Brain microvascular endothelial cell (primary cell): ENCODE results near the gene PTX4.

Experiments used
- DNase-seq: peaks from one replicate; pipeline ENCODE4 v3.0.0-alpha.2; 2020
- H3K27ac ChIP-seq: fragments of 250-450 bp; sonication (Bioruptor Pico); 2 replicates; pipeline ENCODE4 v1.5.1; 2020; ENCODE audit warnings: mild to moderate bottlenecking, moderate library complexity
- H3K27me3 ChIP-seq: fragments of 250-450 bp; sonication (Bioruptor Pico); replicated peaks from 2 replicates; pipeline ENCODE4 v1.5.1; 2020; ENCODE audit warnings: mild to moderate bottlenecking
- H3K36me3 ChIP-seq: fragments of 250-450 bp; sonication (Bioruptor Pico); replicated peaks from 2 replicates; pipeline ENCODE4 v1.5.1; 2020; ENCODE audit warnings: mild to moderate bottlenecking
- H3K4me3 ChIP-seq: 2 replicates; pipeline ENCODE4 v1.5.1; 2011; ENCODE audit warnings: low read depth, mild to moderate bottlenecking, control low read depth, low read length, moderate library complexity
- in situ Hi-C: cut with HindIII; loops from 2 replicates; pipeline ENCODE4 v1.10.0; 2017; ENCODE audit warnings: low sequenced_read_pairs, low pct_ligation_motif_present
- TF ChIP-seq, protein P1 (sequence below): IDR thresholded peaks from 2 replicates; pipeline ENCODE4 v1.5.1; 2011; ENCODE audit warnings: low read depth, mild to moderate bottlenecking, moderate library complexity, low read length, control low read depth, inconsistent platforms; ENCODE audit errors: missing control alignments

Gene PTX4

DNA sequence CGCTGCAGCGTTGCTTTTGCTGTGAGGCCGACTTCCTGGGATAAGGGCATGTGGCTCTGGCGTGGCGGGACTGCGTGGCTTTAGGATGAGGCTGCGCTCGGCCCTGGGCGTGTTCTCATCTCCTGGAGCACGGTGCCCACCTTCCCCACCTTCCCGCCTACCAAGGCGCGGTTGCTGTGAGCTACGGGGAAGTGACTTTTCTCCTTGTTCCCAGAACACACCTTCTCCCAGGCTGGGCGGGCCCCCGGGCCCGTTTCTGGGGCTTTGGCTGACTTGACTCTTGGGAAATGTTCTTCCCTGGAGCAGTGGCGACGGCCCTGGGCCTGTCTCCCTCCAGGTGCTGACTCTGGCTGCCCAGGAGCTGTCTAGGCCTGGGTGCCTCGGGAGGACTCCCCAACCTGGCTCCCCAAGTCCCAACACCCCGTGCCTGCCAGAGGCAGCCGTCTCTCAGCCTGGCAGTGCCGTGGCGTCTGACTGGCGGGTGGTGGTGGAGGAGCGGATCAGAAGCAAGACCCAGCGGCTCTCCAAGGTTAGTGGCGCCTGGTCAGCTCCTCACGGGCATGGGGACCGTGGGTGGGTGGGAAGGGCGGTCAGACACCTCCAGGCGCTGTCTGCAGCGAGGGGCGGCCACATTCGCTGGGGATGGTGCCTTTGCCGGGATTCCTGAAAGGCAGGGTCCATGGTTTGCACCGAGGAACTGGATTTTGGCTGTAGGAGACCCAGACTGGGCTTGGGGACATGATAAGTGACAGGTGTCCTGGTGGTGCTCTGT lies 16.5 kb upstream of the PTX4 start:
- Histone ChIP-seq H3K36me3 (peaks cover 32% of the 10 kb centered on the region), H3K4me3 (no peak overlapping the region), H3K27ac (no peak overlapping the region), H3K27me3 (no peaks in the 10 kb centered on the region)
- DNase-seq = no peak
- TF ChIP-seq, protein P1, sequence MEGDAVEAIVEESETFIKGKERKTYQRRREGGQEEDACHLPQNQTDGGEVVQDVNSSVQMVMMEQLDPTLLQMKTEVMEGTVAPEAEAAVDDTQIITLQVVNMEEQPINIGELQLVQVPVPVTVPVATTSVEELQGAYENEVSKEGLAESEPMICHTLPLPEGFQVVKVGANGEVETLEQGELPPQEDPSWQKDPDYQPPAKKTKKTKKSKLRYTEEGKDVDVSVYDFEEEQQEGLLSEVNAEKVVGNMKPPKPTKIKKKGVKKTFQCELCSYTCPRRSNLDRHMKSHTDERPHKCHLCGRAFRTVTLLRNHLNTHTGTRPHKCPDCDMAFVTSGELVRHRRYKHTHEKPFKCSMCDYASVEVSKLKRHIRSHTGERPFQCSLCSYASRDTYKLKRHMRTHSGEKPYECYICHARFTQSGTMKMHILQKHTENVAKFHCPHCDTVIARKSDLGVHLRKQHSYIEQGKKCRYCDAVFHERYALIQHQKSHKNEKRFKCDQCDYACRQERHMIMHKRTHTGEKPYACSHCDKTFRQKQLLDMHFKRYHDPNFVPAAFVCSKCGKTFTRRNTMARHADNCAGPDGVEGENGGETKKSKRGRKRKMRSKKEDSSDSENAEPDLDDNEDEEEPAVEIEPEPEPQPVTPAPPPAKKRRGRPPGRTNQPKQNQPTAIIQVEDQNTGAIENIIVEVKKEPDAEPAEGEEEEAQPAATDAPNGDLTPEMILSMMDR = no peak
- in situ Hi-C loops = no loop called here

- DNase-seq = no peak
- in situ Hi-C loops = no loop called here
- TF ChIP-seq, protein P1 = no peak
- Histone ChIP-seq H3K27ac (no peak overlapping the region), H3K36me3 (peaks cover 33% of the 10 kb centered on the region), H3K27me3 (no peaks in the 10 kb centered on the region), H3K4me3 (no peak overlapping the region)
These were observed 14.6 kb upstream of the PTX4 start for GRCh38 chr16:1503110-1503955.

- Histone ChIP-seq H3K27me3 (no peaks in the 10 kb centered on the region), H3K36me3 (peaks cover 33% of the 10 kb centered on the region), H3K27ac (no peak overlapping the region), H3K4me3 (no peak overlapping the region)
- no peak for DNase-seq
- in situ Hi-C loops = no loop called here
- TF ChIP-seq, protein P1 = no peak
These were observed 13.6 kb upstream of the PTX4 start for GRCh38 chr16:1502092-1503004.

DNA sequence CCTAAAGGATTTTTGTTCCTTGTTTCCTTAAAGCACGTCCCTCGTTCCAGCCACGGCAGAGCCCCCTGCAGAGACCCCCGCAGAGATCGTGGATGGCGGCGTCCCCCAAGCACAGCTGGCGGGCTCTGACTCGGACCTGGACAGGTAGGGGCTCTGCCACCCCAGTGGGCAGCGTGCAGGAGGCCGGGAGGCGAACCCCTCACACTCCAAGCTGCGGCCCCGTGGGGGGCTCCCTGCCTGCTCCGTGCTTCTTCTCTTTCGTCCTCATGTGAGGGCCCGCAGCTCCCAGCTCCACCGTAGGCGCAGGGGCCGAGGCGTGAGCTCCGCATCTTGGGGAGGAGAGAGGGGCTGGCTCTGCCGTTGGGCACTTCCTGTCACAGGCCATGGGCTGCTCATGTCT lies 12.9 kb upstream of the PTX4 start:
- TF ChIP-seq, protein P1 = no peak
- Histone ChIP-seq H3K27me3 (no peaks in the 10 kb centered on the region), H3K36me3 (peaks cover 33% of the 10 kb centered on the region), H3K4me3 (no peak overlapping the region), H3K27ac (no peak overlapping the region)
- in situ Hi-C loops = no loop called here
- DNase-seq = no peak

GRCh38 chr16:1500465-1501150 lies 11.9 kb upstream of the PTX4 start:
- no peak for DNase-seq
- peaks cover 35% of the 10 kb centered on the region for H3K36me3 ChIP-seq
- H3K4me3 ChIP-seq = no peak overlapping the region
- in situ Hi-C loops = no loop called here
- H3K27ac ChIP-seq = no peak overlapping the region
- TF ChIP-seq, protein P1 = no peak
- no peaks in the 10 kb centered on the region for H3K27me3 ChIP-seq
